ENCODE data around the gene SPDYE3.

DNA sequence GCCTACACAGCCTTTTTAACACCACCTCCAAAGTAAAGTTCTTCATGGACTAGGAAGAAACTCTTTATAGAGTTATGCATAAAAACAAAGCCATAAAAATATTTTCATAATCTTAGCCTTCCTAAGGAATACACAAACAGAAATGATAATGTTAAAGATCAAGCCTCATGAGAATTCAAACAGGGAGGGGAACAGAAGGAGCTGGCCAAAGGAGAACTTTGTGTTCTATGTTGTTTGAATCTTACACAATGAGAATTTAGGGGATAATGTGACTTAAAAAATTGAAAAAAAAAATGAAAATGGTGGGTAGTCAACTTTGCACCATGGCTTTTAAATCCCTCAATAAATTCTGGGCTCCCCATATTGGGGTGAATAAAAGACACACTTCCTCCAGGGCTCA lies 41.3 kb downstream of the SPDYE3 start:
- no peak for TF ChIP-seq CTCF (IDR thresholded peaks at IDR 0.05; ENCODE audit: low read depth, low read length, poor library complexity, severe bottlenecking)
- TF ChIP-seq EZH2phosphoT487 (IDR thresholded peaks at IDR 0.05; ENCODE audit: borderline replicate concordance, low read length), result no peak

All from DOHH2 (cell line).